ENCODE data around the gene ABTB2. TPM values are rescaled to one million over a fixed set of nuclear protein-coding genes. Genes with fewer than 3 reads are reported as not detected.

The ABTB2 gene
- total RNA-seq, 1 experiment from 2014 or later: 3.1 TPM

- DNase-seq (ENCODE audit: unreplicated experiment): no peak
- Mint-ChIP-seq H3K36me3 (ENCODE audit: insufficient read depth, unreplicated experiment) (peaks cover 7% of the 10 kb centered on the region), H3K4me1 (ENCODE audit: insufficient read depth, unreplicated experiment) (peaks cover 3% of the 10 kb centered on the region), H3K27ac (ENCODE audit: low read depth, unreplicated experiment) (no peak overlapping the region), H3K27me3 (ENCODE audit: insufficient read depth, unreplicated experiment) (no peaks in the 10 kb centered on the region), H3K4me3 (ENCODE audit: unreplicated experiment) (no peak overlapping the region), H3K9me3 (ENCODE audit: unreplicated experiment) (no peaks in the 10 kb centered on the region)
- no peak for TF ChIP-seq CTCF (IDR thresholded peaks at IDR 0.05; ENCODE audit: unreplicated experiment)
- ChIA-PET CTCF (interaction anchor here (0.6 kb wide), 1 partner anchor 403 kb away, joined by 3 read pairs; no protein-coding TSS in a partner anchor), POLR2A (interaction anchor here (0.7 kb wide), 2 partner anchors 28 to 476 kb away, joined by 3 read pairs; no protein-coding TSS in a partner anchor)
- intact Hi-C loops (cut with micrococcal nuclease): no loop called here
- BruUV-seq (replicated peaks): no TSS peak
Observed at GRCh38 chr11:34162493-34162820, 195.4 kb downstream of the ABTB2 start.

- Mint-ChIP-seq H3K9me3 (ENCODE audit: unreplicated experiment) (no peaks in the 10 kb centered on the region), H3K4me3 (ENCODE audit: unreplicated experiment) (no peak overlapping the region), H3K36me3 (ENCODE audit: insufficient read depth, unreplicated experiment) (peaks cover 8% of the 10 kb centered on the region), H3K27ac (ENCODE audit: low read depth, unreplicated experiment) (no peak overlapping the region), H3K27me3 (ENCODE audit: insufficient read depth, unreplicated experiment) (no peaks in the 10 kb centered on the region), H3K4me1 (ENCODE audit: insufficient read depth, unreplicated experiment) (peaks cover 3% of the 10 kb centered on the region)
- CTCF ChIA-PET: interaction anchor here (0.7 to 1.8 kb wide), 3 partner anchors 13 to 731 kb away, joined by 3 to 7 read pairs (median 3); no protein-coding TSS in a partner anchor
- TF ChIP-seq CTCF (IDR thresholded peaks at IDR 0.05; ENCODE audit: unreplicated experiment): no peak
- intact Hi-C loops (cut with micrococcal nuclease): no loop called here
- DNase-seq (ENCODE audit: unreplicated experiment): peak; percentile 13
- POLR2A ChIA-PET: interaction anchor here (0.7 kb wide), 2 partner anchors 28 to 477 kb away, joined by 3 read pairs; no protein-coding TSS in a partner anchor
- BruUV-seq (replicated peaks): no TSS peak
Observed at GRCh38 chr11:34161812-34162492, 195.9 kb downstream of the ABTB2 start.

- no peak for DNase-seq (ENCODE audit: unreplicated experiment)
- ChIA-PET POLR2A (interaction anchor here (1.0 kb wide), 1 partner anchor 10 kb away, joined by 3 read pairs; no protein-coding TSS in a partner anchor), CTCF (interaction anchor here (0.7 to 1.8 kb wide), 3 partner anchors 13 to 732 kb away, joined by 3 to 7 read pairs (median 3); no protein-coding TSS in a partner anchor)
- intact Hi-C loops (cut with micrococcal nuclease): no loop called here
- Mint-ChIP-seq H3K36me3 (ENCODE audit: insufficient read depth, unreplicated experiment) (peaks cover 7% of the 10 kb centered on the region), H3K4me1 (ENCODE audit: insufficient read depth, unreplicated experiment) (peaks cover 3% of the 10 kb centered on the region), H3K4me3 (ENCODE audit: unreplicated experiment) (no peak overlapping the region), H3K27ac (ENCODE audit: low read depth, unreplicated experiment) (no peak overlapping the region), H3K9me3 (ENCODE audit: unreplicated experiment) (no peaks in the 10 kb centered on the region), H3K27me3 (ENCODE audit: insufficient read depth, unreplicated experiment) (no peaks in the 10 kb centered on the region)
- no TSS peak for BruUV-seq (replicated peaks)
- TF ChIP-seq CTCF (IDR thresholded peaks at IDR 0.05; ENCODE audit: unreplicated experiment): no peak
Observed at GRCh38 chr11:34161361-34161760, 196.4 kb downstream of the ABTB2 start.

- ChIA-PET POLR2A (interaction anchor here (1.0 kb wide), 1 partner anchor 10 kb away, joined by 3 read pairs; no protein-coding TSS in a partner anchor), CTCF (interaction anchor here (1.0 to 1.8 kb wide), 2 partner anchors 14 to 175 kb away, joined by 3 to 7 read pairs; no protein-coding TSS in a partner anchor)
- no peaks in the 10 kb centered on the region for H3K4me1 Mint-ChIP-seq (ENCODE audit: insufficient read depth, unreplicated experiment)
- intact Hi-C loops (cut with micrococcal nuclease): no loop called here
- no peaks in the 10 kb centered on the region for H3K27me3 Mint-ChIP-seq (ENCODE audit: insufficient read depth, unreplicated experiment)
- peaks cover 11% of the 10 kb centered on the region for H3K36me3 Mint-ChIP-seq (ENCODE audit: insufficient read depth, unreplicated experiment)
- DNase-seq (ENCODE audit: unreplicated experiment): no peak
- H3K4me3 Mint-ChIP-seq (ENCODE audit: unreplicated experiment): no peak overlapping the region
- H3K27ac Mint-ChIP-seq (ENCODE audit: low read depth, unreplicated experiment): no peak overlapping the region
- BruUV-seq (replicated peaks): no TSS peak
- H3K9me3 Mint-ChIP-seq (ENCODE audit: unreplicated experiment): no peaks in the 10 kb centered on the region
- no peak for TF ChIP-seq CTCF (IDR thresholded peaks at IDR 0.05; ENCODE audit: unreplicated experiment)
Observed at GRCh38 chr11:34160791-34161190, 197.0 kb downstream of the ABTB2 start.

Measured in MCF 10A (cell line).